Measurements from ENCODE around the gene ZNF594.
"Not testable (repeated sequence)": the region's sequence is repeated elsewhere in the genome, so short reads cannot be mapped to it uniquely, and the experiment has no call there.

The ZNF594 gene

DNA sequence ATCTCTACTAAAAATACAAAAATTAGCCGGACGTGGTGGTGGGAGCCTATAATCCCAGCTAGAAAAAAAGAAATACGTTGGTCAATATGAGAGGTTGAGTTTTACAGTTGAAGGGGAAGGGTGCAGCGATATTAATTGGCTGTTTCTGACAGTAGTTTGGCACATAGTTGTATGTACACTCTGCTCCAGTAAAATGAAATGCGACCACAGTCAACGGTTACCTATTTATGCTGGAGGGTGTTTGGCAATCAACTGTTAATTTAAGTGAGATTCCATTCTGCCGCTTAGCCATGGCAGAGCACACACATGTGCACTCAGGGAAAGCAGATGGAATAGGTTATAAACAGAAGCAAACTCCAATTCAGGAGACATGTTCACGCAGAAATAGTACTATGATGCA, 9.3 kb upstream of the ZNF594 start:
- DNase-seq (ENCODE audit: low read depth in 2 of 2) = no peak

- no peak for DNase-seq (ENCODE audit: low read depth in 2 of 2)
These were observed 8.7 kb upstream of the ZNF594 start for GRCh38 chr17:5200360-5200759.

DNA sequence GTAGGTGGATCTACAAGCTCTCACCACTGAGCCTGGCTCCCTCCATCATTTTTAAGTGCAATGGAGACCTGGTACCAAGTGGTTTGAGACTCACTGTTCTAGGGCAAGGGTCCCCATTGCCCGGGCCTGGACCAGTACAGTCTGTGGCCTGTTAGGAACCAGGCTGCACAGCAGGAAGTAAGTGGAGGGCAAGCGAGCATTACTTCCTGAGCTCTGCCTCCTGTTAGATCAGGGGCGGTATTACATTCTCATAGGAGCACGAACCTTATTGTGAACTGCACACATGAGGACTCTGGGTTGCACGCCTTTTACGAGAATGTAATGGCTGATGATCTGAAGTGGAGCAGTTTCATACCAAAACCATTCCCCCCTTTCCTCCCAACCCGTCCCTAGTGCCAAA, 6.8 kb upstream of the ZNF594 start:
- no peak for DNase-seq (ENCODE audit: low read depth in 2 of 2)

DNA sequence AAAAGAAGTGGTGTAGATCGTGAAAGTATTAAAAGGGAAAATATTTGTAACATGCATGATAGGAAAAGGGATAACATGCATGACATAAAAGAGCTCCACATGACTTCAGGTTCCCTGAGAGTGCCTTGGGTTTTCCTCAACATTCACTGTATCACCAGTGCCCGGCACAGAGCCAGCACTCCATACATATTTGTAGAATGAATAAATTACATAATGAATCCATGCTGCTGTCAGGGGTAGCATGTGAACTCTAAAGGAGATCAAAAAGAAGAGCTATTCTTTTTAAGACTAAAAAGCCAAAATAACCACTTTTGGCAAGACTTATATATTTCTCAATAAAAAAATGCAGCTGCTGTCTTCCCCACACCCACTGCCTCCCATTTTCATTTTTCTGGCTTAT, 2.7 kb upstream of the ZNF594 start:
- DNase-seq (ENCODE audit: low read depth in 2 of 2) = no peak

DNA sequence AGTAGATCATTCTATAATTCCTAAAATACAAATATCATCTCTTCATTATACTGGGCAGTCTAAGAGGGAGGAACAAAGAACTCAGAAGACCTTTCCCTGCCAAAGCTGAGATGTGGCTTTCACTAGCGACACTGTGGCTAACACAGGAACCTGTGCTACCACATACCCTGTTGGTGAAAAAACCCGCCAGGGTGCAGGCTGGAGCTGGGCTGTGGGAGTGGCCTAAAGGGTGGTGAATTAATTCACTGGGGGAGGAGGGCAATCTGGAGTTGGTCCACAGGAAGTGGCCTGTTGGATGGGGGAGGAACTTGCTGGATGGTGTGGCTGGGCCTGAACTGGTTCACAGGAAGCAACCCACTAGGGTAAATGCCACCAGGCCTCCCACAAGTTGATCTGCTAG, 7.4 kb downstream of the ZNF594 start:
- DNase-seq (ENCODE audit: low read depth in 2 of 2) = no peak

DNA sequence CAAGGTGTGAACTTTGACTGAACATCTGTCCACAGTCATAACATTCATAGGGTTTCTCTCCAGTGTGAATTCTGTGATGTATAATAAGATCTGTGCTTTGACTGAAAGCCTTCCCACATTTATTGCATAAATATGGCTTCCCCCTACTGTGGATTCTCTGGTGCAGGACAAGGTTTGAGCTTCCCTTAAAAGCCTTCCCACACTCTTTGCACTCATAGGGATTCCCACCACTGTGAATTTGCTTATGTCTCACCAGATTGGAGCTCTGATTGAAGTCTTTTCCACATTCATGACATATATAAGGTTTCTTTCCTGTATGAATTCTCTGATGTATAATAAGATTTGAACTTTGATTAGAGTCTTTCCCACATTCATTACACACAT, 8.3 kb downstream of the ZNF594 start:
- no peak for DNase-seq (ENCODE audit: low read depth in 2 of 2)

GRCh38 chr17:5182597-5183409, 8.9 kb downstream of the ZNF594 start:
- no peak for DNase-seq (ENCODE audit: low read depth in 2 of 2)

DNA sequence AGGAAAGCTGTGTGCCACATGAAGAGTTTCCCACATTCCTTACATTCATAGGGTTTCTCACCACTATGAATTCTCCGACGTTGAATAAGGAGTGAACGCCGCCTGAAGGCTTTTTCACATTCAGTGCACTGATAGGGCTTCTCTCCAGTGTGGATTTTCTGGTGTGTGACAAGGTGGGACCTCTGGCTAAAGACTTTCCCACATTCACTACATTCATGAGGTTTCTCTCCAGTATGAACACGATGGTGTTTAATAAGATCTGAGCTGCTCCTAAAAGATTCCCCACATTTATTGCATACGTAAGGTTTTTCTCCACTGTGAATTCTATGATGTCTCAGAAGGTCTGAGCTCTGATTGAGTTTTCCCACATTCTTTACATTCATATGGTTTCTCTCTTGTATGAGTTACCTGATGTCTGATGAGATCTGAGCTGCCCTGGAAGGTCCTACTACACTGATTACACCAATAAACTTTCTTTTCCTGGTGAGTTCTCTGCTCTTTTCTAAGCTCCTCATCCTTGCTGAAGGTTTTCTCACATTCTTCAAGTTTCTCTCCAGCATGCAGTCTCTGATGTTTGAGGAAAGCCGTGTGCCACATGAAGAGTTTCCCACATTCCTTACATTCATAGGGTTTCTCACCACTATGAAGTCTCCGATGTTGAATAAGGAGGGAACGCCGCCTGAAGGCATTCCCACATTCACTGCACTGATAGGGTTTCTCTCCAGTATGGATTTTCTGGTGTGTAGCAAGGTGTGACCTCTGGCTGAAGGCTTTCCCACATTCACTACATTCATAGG, 10.0 kb downstream of the ZNF594 start:
- no peak for DNase-seq (ENCODE audit: low read depth in 2 of 2)

DNA sequence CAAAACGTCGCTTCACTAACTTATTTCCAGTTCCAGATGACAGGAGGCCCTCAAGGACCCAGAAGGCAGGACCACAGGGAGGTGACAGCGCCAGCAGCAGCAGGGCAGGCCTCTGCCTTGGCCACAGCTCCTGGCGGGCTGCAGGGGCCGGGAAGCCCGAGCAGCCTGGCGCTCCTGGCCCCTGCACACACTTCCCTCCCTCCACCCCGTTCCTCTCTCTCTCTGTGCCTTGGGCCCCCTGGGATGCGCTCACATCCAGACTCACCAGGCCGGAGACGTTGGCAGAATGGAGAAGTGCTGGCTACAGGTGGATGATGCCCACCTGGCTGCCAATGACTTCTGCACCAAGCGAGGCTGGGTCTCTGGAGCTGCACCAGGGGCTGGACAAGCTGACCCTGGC, 12.7 kb downstream of the ZNF594 start:
- DNase-seq (ENCODE audit: low read depth in 2 of 2) = no peak

- DNase-seq (ENCODE audit: low read depth in 2 of 2) = not testable (repeated sequence)
These were observed 16.6 kb downstream of the ZNF594 start for GRCh38 chr17:5175027-5175426.

DNA sequence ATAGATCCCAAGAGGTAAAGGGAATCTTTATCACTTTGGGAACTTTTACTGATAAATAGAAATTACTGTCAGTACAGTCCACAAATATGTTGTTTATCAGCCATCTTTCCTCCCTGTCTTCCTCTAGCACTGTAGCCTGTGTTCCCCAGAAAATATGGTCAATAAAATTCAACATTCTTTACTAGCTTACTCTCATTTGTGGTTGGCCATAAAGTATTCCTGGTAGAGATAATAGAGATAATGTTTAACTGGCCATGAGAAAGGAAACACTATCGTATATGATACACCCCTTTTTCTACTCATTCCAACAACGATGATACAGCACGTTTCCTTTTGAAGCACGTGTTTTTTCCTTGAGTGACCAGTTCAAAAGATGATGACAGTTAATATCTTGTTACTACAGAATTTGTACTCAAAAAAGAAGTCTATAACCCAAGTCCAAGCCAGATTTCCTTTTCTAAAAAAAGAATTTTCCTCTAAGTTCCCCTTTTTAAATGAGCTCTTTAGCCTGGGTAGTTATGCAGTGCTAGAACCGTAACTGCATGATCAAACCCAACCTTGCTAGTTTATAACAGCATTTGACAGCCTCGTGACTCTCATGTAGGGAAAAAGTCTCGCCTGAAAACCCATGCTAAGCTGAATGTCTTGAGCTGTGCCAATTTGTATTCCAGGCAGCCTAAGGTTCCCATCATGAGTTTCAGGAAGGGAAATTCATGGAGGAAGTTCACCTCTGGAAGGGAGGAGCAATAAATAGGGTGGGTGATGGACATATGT, 25.7 kb downstream of the ZNF594 start:
- DNase-seq (ENCODE audit: low read depth in 2 of 2) = not testable (repeated sequence)

DNA sequence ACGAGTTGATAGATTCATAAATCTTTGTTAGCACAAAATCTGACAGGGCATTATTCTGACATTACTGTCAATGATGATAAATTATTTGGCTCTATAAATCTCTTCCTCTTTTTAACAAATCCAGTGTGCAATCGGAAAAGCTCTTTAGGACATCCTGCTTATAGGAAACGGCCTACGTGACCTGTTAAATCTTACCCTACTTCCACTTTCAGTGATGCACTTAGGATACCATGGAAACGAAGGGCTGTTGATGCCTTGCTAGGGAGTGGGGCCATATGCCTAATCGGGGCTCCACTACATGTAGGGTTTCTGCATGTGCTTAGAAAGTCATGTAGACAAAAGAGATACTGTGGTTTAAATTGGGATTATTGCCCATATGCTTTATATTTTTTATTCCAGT, 27.2 kb downstream of the ZNF594 start:
- no peak for DNase-seq (ENCODE audit: low read depth in 2 of 2)

GRCh38 chr17:5161793-5162192, 29.9 kb downstream of the ZNF594 start:
- not testable (repeated sequence) for DNase-seq (ENCODE audit: low read depth in 2 of 2)

DNA sequence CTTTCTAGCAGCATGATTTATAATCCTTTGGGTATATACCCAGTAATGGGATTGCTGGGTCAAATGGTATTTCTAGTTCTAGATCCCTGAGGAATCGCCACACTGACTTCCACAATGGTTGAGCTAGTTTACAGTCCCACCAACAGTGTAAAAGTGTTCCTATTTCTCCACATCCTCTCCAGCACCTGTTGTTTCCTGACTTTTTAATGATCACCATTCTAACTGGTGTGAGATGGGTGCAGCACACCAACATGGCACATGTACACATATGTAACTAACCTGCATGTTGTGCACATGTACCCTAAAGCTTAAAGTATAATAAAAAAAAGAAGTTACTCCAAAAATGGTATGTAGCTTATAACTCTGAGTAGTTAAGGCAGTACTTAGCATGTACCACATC, 31.0 kb downstream of the ZNF594 start:
- DNase-seq (ENCODE audit: low read depth in 2 of 2) = not testable (repeated sequence)

GRCh38 chr17:5146122-5146521, 45.5 kb downstream of the ZNF594 start:
- DNase-seq (ENCODE audit: low read depth in 2 of 2) = not testable (repeated sequence)

GRCh38 chr17:5142877-5143276, 48.8 kb downstream of the ZNF594 start:
- DNase-seq (ENCODE audit: low read depth in 2 of 2) = not testable (repeated sequence)

- no peak for DNase-seq (ENCODE audit: low read depth in 2 of 2)
These were observed 52.3 kb downstream of the ZNF594 start for GRCh38 chr17:5139458-5139732.

GRCh38 chr17:5138616-5139457, 52.8 kb downstream of the ZNF594 start:
- no peak for DNase-seq (ENCODE audit: low read depth in 2 of 2)

- DNase-seq (ENCODE audit: low read depth in 2 of 2) = not testable (repeated sequence)
These were observed 53.5 kb downstream of the ZNF594 start for GRCh38 chr17:5138198-5138544.

DNA sequence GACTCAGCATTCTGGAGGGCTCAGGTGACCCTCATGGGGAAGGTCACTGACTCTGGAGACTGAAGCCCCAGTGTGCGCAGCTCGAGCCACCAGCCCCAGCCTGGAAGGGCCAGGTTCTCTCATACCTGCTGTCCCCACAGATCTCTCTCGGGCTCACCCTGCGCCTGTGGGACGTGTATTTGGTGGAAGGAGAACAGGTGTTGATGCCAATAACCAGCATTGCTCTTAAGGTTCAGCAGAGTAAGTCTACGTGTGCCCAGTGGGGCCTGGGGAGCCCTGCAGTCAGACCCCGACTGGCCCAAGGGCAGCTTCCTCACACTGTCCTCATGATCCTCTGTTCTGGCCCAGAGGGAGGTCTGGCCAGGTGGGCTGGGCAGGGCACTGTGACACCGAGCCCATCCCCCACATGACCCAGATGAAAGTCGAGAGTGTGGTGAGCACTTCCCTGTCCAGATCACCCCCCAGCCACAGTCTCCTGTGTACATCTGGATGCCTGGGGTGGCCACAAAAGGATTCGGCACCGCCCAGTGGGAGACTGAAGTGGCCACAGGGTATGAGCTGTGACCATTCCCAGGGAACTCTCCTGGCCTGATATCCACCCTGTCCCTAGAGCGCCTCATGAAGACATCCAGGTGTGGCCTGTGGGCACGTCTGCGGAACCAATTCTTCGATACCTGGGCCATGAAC, 54.0 kb downstream of the ZNF594 start:
- DNase-seq (ENCODE audit: low read depth in 2 of 2) = not testable (repeated sequence)

Measured in stimulated activated CD8-positive, alpha-beta memory T cell treated with anti-CD3 and anti-CD28 coated beads, Interleukin-2, amount 100 ng/mL, for 48 hours (primary cell).